ENCODE measurements around the gene TLE6. TPM values are rescaled to one million over a fixed set of nuclear protein-coding genes. Genes with fewer than 3 reads are reported as not detected.
"Not testable (repeated sequence)": the region's sequence is repeated elsewhere in the genome, so short reads cannot be mapped to it uniquely, and the experiment has no call there.

TLE6 gene
- total and polyA plus RNA-seq, 9 donors: 0.41 to 1.2 (median 0.79) TPM

DNA sequence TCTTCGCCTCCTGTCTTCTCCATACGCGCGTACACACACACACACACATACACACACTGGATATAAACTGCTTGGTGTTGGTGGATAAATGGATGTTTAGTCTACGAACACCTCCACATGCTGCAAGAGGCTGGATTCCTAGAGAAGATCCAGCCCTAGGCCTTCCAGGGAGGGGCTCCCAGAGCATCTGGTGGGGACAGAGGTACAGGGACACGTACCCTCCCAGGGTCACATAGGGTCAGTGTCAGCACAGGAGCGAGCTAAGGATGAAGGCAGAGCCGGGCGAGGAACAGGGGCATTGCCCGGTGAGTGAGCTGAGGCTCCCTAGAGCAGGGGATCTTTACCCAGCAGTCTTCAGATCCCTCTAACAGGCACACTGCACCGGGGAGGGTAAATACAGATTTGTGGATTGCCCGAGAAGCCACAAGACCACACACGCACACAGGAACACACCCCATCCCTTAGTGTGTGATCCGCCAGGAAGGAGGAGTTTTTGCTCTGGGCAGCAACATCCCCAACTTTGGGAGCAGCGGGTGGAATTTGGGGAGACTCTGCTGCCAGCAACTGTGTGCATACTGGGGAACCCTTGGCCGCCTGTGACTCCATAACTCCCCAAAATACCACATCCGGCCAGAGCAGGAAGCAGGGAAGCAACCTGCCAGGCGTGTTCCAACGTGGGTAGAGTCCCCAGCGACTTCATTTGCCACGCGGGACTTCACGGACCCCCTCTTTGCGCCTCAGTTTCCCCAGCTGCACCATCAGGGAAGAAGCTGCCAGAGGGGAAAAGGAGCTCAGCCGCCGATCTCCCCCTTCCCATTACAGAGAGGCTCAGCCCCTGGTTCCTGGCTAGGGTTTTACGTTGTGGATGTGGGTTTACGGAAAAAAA, 57.5 kb downstream of the TLE6 start:
- DNase-seq: peak in 3 of 5 donors; percentile 58 to 68 (median 66)
- Histone ChIP-seq H3K4me3 (peak overlapping the region; percentile 68), H3K4me1 (ENCODE audit: insufficient read depth) (peaks cover 7% of the 10 kb centered on the region), H3K9me3 (no peaks in the 10 kb centered on the region), H3K27ac (peak overlapping the region in 1 of 2 donors; percentile 37), H3K36me3 (no peaks in the 10 kb centered on the region), H3K27me3 (no peaks in the 10 kb centered on the region)
- intact Hi-C loops (cut with DNase I): loop anchor here in 1 of 4 donors (5.0 kb wide), 1 partner anchor 48 kb away; no protein-coding TSS in a partner anchor
- WGBS, 3 donors: 1 to 4% (median 2%) methylated on average over 28 of the region's 28 CpGs
- TF ChIP-seq POLR2A (IDR thresholded peaks at IDR 0.05): peak; percentile 32
- TF ChIP-seq, protein P1, sequence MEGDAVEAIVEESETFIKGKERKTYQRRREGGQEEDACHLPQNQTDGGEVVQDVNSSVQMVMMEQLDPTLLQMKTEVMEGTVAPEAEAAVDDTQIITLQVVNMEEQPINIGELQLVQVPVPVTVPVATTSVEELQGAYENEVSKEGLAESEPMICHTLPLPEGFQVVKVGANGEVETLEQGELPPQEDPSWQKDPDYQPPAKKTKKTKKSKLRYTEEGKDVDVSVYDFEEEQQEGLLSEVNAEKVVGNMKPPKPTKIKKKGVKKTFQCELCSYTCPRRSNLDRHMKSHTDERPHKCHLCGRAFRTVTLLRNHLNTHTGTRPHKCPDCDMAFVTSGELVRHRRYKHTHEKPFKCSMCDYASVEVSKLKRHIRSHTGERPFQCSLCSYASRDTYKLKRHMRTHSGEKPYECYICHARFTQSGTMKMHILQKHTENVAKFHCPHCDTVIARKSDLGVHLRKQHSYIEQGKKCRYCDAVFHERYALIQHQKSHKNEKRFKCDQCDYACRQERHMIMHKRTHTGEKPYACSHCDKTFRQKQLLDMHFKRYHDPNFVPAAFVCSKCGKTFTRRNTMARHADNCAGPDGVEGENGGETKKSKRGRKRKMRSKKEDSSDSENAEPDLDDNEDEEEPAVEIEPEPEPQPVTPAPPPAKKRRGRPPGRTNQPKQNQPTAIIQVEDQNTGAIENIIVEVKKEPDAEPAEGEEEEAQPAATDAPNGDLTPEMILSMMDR (IDR thresholded peaks at IDR 0.05): no peak

DNA sequence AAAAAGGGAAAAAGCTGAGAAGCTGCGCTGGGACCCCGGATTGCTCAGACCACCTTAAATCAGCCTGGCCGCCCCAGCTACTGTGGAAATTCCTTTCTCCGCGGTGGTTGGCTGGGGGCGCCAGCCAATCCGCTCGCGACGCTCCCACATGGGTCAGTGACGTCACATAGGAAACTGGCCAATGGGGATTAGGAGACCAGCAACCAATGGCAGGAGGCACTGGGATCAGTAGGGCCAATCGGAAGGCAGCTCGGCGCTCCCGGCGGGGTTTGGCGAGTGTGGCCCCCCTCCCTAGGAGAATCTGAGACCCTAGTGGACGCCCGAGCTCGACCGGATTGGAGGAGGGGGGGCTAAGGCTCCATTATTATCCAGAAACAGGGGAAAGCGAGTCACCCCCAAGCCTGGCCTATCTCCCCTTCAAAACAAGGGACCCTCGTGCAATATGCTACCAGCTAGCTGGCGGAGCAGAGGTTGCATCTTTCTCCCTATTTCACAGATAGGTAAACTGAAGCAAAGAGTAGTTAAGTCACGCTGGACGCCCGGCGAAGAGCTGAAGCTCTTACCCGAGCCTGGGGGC, 58.3 kb downstream of the TLE6 start:
- 0% methylated on average over 29 of the region's 29 CpGs for WGBS, 3 donors
- intact Hi-C loops (cut with DNase I): no loop called here

DNA sequence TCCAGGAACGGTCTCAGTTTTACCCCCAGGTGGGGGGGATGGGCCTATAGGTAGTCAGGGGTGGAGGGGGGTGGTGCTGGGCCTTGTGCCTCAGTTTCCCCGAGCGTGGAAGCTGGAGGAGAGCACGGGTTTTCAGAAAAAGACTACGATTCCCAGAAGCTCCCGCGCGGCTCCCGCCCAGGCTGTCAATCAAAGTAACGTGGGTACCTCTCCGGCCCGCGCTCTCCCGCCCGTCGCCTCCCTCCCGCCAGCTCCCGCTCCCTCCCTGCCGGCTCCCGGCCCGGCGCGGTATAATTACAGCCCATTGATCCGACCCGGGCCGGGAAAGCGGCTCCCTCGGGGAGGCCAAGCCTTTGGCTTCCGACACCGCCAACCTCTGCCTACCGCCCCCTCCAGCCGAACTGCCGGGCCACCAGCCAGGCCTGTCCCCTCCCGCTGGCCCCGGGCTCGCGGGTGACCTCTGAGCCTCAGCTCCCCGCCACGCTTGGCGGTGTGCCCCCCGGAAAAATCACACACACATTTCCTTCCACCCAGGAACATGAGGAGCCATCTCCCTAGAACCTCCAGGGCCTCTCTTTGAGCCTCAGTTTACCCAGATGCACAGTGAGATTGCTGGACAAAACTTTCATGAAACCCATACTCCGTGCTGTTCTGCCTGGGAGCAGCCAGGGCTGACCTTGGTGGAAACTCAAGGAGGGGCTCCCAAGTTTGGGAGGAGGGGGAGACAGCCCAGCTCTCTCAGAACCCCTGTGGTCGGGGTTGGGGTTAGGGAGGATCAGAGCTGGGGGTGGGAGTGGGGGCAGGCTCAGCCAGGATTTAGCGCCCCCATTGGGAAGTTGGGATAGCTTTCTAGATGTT, 59.0 kb downstream of the TLE6 start:
- DNase-seq: peak; percentile 95 to 96 (median 95)
- Histone ChIP-seq H3K36me3 (no peaks in the 10 kb centered on the region), H3K27ac (peak overlapping the region; percentile 33 to 86), H3K9me3 (no peaks in the 10 kb centered on the region), H3K27me3 (no peaks in the 10 kb centered on the region), H3K4me1 (ENCODE audit: insufficient read depth) (peaks cover 7% of the 10 kb centered on the region), H3K4me3 (peak overlapping the region; percentile 68)
- TF ChIP-seq, protein P1 (IDR thresholded peaks at IDR 0.05): peak in 2 of 3 donors; percentile 14 to 16
- TF ChIP-seq POLR2A (IDR thresholded peaks at IDR 0.05) (no peak), EP300 (IDR thresholded peaks at IDR 0.05) (no peak)
- WGBS, 3 donors: 0 to 1% (median 1%) methylated on average over 18 to 44 of the region's 44 CpGs
- intact Hi-C loops (cut with DNase I): no loop called here

More for the DNA sequence above, 58.3 kb downstream of the TLE6 start:
- Histone ChIP-seq H3K36me3 (no peaks in the 10 kb centered on the region), H3K4me3 (peak overlapping the region; percentile 68), H3K27me3 (no peaks in the 10 kb centered on the region), H3K4me1 (ENCODE audit: insufficient read depth) (peaks cover 7% of the 10 kb centered on the region), H3K9me3 (no peaks in the 10 kb centered on the region), H3K27ac (peak overlapping the region; percentile 33 to 86)
- peak; percentile 97 to 99 (median 99) for DNase-seq
- peak; percentile 12 for TF ChIP-seq EP300 (IDR thresholded peaks at IDR 0.05)
- TF ChIP-seq, protein P1 (IDR thresholded peaks at IDR 0.05): no peak

DNA sequence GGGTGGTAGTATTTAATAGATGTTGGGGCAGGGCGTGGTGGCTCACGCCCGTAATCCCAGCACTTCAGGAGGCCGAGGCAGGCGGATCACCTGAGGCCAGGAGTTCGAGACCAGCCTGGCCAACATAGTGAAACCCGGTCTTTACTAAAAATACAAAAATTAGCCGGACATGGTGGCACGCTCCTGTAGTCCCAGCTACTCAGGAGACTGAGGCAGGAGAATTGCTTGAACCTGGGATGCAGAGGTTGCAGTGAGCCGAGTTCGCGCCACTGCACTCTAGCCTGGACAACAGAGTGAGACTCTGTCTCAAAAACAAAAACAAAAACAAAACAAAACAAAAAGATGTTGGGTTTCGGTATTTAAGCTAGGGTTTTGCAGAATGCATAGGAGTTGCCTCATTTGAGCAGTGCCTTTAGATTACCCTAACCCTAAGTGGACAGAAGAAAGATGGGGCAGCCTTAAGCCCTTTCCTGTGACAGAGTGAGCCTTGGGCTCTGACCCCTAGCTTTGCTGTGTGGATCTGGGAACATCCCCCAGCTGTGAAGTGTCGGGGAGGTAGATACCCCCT, 59.7 kb downstream of the TLE6 start:
- H3K36me3 ChIP-seq; H3K27me3 ChIP-seq; DNase-seq; intact Hi-C loops (cut with DNase I); H3K4me3 ChIP-seq; H3K9me3 ChIP-seq: not testable (repeated sequence)
- H3K4me1 ChIP-seq (ENCODE audit: insufficient read depth): peaks cover 10% of the 10 kb centered on the region
- WGBS, 3 donors: 76 to 83% (median 80%) methylated on average over 14 of the region's 14 CpGs
- peak overlapping the region; percentile 1 to 86 for H3K27ac ChIP-seq

Data from ovary (tissue), 9 donors.